Activated naive CD8-positive, alpha-beta T cell treated with anti-CD3 and anti-CD28 coated beads, Interleukin-2, amount 50 U/mL, for 16 hours (primary cell): ENCODE results near the gene DENND5B.
"Not testable (repeated sequence)": the region's sequence is repeated elsewhere in the genome, so short reads cannot be mapped to it uniquely, and the experiment has no call there.

Source experiments
- DNase-seq: peaks from one replicate; pipeline ENCODE4 v3.0.0-alpha.2; 2020; ENCODE audit warnings: low read depth, low spot score

Gene DENND5B

GRCh38 chr12:31506515-31507306 is 84.2 kb downstream of the DENND5B start:
- no peak for DNase-seq

GRCh38 chr12:31504625-31505222 is 86.2 kb downstream of the DENND5B start:
- DNase-seq: no peak

- not testable (repeated sequence) for DNase-seq
These were observed 89.9 kb downstream of the DENND5B start for GRCh38 chr12:31501014-31501413.

GRCh38 chr12:31499567-31499966 is 91.4 kb downstream of the DENND5B start:
- no peak for DNase-seq

GRCh38 chr12:31498424-31498823 is 92.5 kb downstream of the DENND5B start:
- DNase-seq: no peak

GRCh38 chr12:31496257-31496656 is 94.7 kb downstream of the DENND5B start:
- no peak for DNase-seq

- no peak for DNase-seq
These were observed 96.5 kb downstream of the DENND5B start for GRCh38 chr12:31494455-31494854.

- no peak for DNase-seq
These were observed 98.2 kb downstream of the DENND5B start for GRCh38 chr12:31492599-31493196.

GRCh38 chr12:31491841-31492598 is 98.9 kb downstream of the DENND5B start:
- no peak for DNase-seq

- DNase-seq: no peak
These were observed 99.6 kb downstream of the DENND5B start for GRCh38 chr12:31491241-31491794.

- no peak for DNase-seq
These were observed 102.1 kb downstream of the DENND5B start for GRCh38 chr12:31488737-31489338.

GRCh38 chr12:31485571-31485970 is 105.4 kb downstream of the DENND5B start:
- DNase-seq: no peak

- no peak for DNase-seq
These were observed 108.1 kb downstream of the DENND5B start for GRCh38 chr12:31482816-31483215.

GRCh38 chr12:31481415-31481814 is 109.5 kb downstream of the DENND5B start:
- no peak for DNase-seq

- DNase-seq: no peak
These were observed 111.3 kb downstream of the DENND5B start for GRCh38 chr12:31479516-31480210.

- DNase-seq: no peak
These were observed 112.0 kb downstream of the DENND5B start for GRCh38 chr12:31478898-31479297.

GRCh38 chr12:31478425-31478824 is 112.5 kb downstream of the DENND5B start:
- DNase-seq: no peak

- no peak for DNase-seq
These were observed 113.2 kb downstream of the DENND5B start for GRCh38 chr12:31477687-31478086.

- no peak for DNase-seq
These were observed 114.5 kb downstream of the DENND5B start for GRCh38 chr12:31476437-31476836.

- DNase-seq: not testable (repeated sequence)
These were observed 115.3 kb downstream of the DENND5B start for GRCh38 chr12:31475610-31476009.

- DNase-seq: no peak
These were observed 116.2 kb downstream of the DENND5B start for GRCh38 chr12:31474751-31475150.
